NCI-H2196 (cell line): ENCODE data around the gene OGFR.

ENCODE experiments used
- DNase-seq: peaks from one replicate; lab custom pipeline; 2025; ENCODE audit not compliant: unreplicated experiment; lab: John Stamatoyannopoulos, UW

The OGFR gene

DNA sequence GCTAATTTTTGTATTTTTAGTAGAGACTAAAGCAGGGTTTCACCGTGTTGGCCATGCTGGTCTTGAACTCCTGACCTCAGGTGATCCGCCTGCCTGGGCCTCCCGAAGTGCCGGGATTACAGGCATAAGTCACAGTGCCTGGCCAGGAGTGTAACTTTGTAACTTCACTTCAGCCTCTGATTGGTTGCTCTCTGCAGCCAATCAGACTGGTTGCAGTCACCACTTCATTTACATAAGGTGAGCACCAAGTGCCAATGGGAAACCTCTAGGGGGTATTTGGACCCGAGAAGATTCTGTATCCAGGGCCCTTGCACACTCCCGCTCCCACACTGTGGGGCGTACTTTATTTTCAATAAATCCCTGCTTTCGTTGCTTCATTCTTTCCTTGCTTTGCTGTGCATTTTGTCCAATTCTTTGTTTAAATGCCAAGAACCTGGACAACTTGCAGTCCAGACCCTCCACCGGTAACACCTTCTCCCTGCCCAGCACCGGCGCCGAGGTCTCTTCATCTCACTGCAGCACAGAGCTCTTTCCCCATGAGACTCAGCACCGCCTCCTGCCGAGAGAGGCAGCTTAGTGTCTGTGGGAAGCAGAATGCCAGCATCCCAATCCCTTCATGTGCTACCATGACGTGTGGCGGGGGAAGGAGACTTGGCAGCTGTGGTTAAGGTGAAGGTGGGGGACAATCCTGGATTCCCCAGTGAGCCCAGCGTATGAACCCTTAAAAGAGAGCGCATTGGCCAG, 22.3 kb upstream of the OGFR start:
- DNase-seq, result no peak

DNA sequence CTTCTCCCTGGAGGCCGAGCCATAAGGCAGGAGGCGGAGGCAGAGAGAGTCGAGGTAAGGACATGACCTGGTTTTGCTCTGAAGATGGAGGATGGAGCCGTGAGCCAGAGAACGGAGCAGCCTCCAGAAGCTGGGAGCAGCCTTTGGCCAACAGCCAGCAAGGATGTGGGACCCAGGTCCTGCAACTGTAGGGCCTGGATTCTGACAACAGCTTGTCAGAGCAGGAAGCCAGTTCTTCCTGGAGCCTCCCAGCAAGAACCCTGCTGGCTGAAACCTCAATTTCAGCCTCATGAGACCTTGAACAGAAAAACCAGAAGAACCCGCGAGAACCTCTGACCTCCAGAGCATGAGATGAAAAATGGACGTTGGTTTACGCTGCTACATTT, 21.7 kb upstream of the OGFR start:
- no peak for DNase-seq

DNA sequence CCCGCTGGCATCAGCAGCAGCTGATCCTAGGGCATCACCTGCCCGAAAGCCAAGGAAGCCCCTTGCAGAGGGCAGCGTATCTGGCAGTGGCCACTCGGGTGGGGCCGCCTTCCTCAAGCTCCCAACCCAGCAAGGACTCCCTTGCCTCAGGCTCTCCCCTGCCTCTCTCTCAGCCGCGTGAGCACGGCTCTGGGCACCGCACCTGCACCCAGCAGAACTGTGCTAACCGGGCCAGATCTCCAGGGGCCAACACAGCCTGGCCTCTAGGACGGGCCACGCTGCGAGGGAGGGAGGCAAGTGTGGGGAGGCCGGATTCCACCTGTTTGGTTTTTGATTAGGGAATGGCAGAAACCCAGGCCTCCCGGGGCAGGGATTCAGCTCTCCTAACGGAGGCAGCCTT, 20.1 kb upstream of the OGFR start:
- no peak for DNase-seq

DNA sequence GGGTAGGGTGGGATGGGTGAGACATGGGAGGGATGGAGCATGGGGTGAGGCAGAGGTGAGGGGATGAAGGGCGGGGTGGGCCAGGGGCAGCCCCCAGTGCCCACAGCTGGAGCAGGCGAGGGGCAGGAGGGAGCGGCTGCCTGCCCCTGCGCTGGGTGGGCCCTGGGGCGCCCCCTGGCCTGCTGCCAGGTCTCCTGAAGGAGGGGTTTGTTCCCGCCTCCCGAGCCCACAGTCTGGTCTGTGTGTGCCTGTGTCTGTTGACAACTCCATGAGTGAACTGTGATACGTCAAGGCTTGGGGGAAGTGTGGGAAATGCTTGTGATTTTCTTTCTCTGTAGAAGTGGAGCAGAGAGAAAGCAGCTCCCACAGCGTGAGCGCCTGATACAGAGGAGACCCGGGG, 19.2 kb upstream of the OGFR start:
- DNase-seq, result no peak

DNA sequence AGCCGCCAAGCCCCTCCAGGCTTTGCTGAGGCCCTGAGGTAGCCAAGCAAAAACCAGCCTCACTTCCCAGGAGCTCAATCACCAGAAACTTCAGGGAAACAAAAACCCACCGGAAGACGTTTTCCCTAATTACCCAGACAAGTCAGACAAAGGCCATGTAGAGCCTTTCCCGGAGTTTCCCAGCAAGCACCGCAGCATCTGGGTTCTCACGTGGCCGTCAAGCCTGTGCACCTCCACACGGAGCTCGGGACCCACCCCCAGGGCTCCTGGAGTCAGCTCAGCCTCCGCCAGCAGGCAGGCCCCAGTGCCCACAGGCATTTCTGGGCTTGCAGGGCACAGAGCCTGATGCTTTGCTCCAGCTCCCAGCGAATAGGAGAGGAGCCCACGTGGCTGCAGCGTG, 18.5 kb upstream of the OGFR start:
- no peak for DNase-seq

DNA sequence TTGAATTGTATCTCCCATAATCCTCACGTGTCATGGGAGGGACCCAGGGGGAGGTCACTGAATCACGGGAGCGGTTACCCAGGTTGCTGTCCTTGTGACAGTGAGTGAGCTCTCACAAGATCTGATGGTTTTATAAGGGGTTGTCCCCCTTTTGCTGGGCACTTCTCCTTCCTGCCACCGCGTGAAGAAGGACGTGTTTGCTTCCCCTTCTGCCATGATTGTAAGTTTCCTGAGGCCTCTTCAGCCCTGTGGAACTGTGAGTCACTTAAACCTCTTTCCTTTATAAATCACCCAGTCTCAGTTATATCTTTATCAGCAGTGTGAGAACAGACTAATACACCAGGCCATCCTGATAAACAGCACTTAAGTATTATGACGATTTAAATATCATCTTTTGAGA, 17.3 kb upstream of the OGFR start:
- DNase-seq, result no peak

DNA sequence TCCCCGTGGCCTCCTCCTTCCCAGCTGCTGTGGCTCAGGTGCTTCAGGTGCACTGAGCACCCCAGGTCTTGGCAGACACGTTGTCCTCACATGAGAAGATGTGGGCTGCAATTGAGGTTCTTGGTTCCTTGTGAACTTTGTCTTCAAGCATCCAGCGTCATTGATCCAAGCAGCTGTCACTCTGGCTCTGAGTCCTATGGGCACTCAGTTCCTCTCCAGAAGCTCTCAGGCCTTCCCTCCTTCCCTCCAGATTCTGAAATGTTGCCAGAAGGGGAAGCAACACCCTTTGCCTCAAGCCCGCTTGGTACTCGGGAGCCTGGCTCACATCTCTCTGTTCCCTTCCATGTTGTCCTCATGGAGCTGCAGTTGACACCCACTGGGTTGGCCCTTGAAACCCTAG, 16.8 kb upstream of the OGFR start:
- DNase-seq, result peak; percentile 23

DNA sequence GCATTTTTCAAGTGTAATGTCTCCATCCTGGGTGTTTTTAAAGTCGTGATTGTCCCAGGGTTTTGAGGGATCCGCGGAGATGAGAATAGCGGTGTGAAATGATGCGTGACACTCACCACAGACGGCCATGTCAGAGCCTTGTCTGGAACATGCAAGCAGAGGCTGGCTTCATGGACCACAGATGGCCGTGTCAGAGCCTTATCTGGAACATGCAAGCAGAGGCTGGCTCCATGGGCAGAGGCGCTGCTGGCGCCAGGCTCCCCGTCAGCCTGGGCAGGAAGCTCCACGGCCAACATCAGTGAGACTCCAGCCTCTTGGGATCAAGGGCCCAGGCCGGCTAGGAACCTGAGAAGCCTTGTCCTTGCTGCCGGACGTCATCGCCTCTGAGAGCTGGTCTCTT, 16.0 kb upstream of the OGFR start:
- DNase-seq, result no peak

DNA sequence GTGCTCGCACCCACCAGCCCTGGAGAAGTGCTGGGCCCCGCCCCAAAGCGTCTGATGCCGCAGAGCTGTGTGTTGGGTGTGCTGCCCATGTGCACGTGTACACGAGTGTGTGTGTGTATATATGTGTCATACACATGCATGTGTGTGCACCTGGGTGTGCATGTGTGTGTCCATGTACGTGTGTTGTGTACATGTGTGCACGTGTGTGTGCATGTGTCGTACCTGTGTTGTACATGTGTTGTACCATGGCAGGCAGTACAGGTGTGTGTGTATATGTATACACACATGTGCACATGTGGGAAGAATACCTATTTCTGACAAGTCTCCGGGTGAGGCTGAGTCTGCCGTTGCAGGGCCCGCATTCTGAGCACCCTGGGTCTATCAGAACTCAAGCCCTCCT, 14.6 kb upstream of the OGFR start:
- no peak for DNase-seq

DNA sequence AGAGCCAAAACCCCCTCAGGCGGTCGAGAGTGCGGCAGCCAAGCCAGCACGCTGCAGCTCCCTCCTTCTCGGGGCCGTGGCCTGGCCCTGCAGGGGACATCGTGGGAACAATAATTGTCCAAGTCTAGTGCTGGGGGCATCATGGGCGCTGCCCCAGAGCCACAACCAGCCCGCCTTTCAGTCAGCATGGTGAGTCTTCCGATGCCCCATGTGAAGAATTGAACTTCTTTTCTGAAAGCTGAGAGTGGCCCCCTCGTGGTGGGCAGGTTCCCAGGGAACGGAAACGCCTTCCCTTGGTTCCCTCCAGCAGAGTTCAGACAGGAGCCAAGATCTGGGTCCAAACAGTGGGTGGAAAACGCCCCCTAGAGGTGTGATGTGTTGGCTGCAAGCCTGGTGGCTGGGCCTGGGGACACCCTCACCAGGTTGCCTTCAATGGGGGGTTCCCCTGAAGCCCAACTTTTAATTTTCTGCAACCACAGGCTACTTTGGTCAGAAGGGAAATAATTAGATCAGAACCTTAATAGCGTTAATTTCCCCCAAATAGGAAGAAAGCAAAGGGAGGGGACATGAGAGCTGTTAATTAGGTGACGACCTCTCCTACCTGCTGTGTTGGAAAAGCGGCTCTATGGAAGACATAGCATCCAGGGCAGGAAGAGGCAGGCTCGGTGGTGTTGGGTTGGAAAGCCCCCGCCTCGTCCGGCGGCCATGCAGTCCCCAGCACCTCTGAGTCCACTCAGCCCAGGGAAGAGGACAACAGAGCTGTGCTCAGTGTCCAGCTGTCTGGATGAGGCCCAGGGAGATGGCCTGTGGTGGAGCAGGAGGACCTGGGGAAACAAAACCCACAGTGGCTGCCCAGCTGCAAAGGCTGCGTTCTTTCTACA, 13.1 kb upstream of the OGFR start:
- DNase-seq, result peak; percentile 88

DNA sequence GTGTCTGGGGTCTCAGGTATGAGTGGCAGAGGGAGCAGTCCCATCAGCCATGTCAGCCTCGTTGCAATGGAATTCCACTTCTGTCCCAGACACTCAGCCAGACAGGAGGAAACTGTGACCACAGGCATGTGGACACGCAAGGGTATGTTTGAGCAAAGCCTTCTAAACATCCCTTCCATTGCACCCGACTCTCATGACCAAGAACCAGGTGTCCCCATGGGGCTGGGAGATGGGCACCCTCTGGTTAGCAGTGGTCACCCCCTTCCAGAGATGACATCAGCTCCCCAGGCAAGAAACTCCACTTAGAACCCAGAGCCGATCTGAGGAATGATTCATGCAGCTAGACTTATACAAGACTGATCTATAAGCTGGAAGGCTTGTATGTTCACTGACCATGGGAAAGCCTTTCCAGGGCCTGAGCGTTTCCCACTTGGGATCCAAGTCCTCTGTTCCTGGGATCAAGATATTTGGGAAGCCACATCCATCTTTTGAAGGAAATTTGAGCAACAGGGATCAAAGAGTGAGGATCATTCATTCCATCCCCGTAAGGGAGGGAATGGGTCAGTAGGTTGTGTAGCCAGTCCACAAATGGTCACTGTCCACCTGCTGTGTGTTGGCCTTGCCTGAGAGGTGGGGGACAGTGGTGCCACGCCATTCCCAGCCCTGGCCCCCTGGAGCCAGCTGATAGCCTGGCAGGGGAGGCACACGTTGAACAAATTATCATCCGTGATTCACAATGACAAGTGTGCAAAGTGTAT, 12.3 kb upstream of the OGFR start:
- DNase-seq, result no peak

DNA sequence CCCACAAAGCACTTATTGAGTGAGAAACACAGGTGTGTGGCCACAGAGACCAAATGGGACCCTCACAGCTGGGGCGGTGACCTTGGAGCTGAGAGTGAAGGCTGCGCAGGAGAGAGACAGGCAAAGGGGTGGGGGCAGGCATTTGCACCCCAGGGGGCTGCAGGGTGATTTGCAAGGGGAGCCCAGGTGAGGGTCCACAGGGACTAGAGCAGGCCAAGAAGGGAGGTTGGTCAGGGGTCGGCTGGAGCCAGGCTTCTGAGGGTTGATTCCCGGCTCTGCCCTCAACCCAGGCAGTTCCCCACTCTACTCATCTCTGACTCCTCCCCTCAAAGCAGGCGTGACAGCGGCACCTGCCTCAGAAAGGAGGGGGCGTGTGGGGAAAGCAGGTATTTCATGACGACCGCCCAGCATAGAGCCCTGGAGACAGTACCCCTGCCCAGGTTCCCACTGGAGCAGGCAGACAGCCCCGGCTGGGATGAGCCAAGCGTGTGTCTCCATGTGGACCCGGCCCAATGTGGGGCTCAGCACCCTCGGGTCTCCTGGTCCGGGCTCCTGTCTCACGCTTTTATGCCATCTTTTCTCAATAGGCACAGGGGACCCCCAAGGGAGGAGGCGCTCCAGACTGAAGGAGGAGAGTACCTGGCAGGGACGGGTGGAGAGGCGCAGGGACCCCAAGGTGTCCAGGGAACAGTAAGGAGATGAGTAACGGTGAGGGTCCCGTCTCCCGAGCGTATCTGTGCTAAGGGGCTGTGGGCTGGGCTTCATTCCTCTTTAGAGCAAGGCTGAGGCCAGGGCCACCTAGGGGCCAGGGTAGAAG, 11.5 kb upstream of the OGFR start:
- no peak for DNase-seq

DNA sequence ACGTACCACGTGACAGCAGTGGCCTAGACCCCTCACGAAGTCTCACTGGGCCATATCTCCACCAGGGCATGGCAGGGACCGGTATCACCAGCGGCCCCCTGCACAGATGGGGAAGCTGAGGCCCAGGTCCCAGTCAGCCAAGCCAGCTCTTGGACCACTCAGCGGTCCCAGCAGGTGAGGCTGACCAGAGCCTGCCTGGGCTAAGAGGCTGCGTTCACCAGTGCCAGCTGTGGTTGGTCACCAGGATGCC, 11.0 kb upstream of the OGFR start:
- DNase-seq, result no peak

DNA sequence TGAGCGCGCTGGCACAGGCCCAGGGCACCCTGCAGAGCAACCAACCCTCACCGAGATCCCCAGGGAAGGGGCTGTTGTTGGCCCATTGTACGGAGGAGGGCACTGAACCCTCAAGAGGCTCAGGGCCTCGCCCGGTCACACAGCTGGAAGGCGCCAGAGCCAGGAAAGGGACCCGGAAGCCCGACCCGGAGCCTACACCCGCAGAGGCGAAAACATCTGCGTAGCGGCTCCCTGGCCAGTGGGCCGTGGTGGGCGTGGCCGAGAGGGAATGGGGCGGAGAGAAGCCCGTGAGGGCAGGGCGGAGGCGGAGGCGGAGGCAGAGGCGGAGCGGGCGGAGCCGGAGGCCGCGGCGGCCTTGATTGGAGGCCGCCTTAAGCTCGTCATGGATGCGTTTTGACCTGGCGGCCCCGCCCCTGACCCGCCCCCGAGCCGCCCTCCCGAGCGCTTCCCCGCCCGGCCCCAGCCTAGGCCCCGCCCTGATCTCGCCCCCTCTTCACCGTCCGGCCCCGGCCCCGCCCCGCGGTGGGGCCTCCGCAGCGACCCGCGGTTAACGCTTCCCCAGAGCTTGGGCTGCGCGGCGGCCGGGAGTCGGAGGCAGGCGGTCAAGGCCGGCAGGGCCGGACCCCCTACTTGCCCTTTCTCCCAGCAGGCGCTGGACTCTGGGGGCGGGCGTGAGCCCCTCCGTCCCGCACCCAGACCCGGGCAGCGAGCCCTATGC, 10.5 kb upstream of the OGFR start:
- DNase-seq, result peak; percentile 98

DNA sequence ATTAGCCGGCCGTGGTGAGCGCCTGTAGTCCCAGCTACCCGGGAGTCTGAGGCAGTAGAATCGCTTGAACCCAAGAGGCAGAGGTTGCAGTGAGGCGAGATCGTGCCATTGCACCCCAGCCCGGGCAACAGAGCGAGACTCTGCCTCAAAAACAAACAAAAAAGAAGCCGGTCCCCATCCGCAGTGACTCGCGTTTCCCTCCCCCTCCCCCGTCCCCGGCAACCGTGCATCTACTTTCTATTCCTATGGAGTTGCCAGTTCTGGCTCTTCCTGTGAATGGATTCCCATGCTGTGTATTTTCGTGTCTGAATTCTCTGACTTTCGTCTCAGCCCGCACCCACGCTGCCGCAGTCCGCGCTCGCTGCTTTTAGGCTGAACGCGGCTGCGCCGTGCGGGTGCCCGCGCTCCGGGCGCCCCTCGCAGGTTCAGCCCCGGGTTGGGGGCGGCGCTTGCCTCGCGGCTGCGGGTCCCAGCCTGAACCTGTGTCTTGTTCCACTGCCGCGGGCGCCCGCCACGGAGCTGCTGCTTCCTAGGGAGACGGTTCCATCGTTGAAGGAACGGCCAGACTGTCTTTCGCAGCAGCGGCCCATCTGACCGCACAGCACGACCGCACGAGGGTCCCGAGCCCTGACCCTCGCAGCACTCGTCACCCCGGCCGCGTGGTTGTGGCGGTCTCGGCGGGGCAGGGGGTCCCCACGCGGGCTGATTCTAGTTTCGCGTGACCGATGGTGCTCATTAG, 9.4 kb upstream of the OGFR start:
- peak; percentile 57 for DNase-seq

DNA sequence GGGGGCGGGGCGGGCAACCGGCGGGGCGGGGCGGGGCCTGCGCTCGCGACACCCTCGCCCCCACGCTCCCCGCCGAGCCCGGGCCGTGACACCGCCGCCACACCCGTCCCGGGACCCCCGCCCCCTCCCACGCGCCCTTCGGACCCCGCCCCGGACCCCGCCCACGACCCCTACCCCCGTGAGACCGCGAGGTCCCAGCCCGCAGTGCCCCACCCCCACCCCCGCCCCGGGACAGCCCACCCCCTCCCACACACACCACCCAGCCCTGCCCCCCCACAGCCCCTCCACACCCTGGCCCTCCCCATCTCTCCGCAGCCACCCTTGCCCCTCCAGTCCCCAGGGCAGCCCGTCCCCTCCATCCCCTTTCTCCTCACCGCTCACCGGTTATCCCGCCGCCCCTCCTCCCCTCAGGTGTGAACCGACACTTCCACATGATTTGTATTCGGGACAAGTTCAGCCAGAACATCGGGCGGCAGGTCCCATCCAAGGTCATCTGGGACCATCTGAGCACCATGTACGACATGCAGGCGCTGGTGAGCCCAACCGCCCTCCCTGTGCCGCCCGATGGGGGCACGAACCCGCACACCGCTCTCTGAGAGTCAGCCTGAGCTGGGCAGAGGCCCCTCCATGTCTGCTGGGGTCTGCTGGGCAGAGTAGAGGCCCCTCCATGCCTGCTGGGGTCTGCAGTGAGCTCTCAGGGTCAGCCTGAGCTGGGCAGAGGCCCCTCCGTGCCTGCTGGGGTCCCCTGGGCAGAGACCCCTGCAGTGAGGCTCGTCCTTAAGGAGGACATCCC, 7.7 kb upstream of the OGFR start:
- no peak for DNase-seq

DNA sequence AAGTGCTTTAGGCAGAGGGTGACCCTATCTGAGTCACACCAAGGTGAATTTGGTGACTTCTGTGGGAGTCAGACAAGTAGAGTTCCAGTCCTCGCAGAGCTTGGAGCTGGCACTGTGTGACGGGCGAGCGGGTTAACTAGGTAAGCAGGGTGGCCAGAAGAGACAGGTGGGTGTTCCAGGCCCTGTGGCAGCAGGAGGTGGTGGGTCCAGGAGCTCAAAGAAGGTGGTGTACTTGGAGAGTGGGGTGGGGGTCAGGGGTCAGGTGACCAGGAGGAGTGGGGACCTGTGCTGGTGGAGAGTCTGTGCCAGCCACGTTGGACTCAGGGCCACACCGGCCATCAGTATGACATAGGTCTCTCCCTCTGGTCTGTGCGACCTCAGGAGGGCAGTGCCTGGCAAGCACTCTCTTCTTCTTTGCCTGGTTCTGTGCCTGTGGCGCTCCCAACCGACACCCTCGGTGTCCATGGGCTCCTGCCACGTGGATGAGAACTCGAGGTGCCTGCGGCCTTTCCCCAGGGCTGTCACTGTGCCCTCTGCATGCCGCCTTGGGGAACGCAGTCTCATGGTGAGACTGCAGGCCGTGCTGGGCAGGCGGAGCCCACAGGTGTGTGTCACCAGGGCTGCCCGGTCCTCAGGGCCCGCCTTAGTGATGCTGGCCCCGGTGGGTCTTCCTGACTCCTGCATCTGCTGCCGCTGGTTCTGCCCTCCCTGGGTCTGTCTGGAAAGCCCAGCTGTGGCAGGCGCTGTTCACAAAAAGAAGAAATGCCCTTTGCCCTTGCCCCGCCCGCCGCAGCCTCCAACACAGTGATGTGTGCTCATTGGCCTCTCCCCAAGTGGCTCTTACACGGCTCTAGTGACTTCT, 6.7 kb upstream of the OGFR start:
- no peak for DNase-seq

DNA sequence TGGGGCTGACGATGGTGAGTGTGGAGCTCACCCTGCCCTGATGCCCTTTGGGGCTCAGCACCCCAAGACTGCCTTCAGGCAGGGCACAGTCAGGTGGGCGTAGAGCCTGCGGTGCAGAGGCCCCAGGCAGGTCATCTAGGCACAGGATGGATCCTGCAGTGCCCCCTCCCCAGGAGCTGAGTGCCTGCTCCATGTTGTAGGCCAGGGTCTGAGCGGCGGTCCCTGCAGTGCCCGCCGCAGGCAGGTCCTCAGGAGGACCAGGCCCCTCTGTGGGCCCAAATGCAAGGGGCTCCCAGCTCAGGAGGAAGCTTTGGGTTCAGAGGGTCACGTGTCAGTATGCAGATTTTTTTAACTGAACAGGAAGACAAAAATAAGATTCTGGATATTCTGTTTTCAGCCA, 5.6 kb upstream of the OGFR start:
- DNase-seq, result no peak
